Measurements from ENCODE around the gene SLC30A10. TPM values are rescaled to one million over a fixed set of nuclear protein-coding genes. Genes with fewer than 3 reads are reported as not detected.

The SLC30A10 gene
- polyA plus RNA-seq, 1 experiment = not detected

DNA sequence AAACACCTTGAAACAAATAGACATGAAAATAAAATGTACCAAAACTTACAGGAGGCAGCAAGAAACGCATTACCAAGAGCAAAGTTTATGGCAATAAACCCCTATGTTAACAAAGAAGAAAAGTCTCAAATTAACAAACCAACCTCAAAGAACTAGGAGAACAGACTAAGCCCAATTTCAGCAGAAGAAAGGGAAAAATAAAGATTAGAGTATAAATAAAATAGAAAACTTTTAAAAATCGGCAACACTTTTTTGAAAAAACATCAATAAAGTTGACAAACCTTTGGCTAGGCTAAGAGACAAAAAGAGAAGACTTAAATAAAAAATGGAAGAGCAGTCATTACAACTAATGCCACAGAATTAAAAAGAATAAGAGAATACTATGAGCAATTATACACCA is 42.7 kb downstream of the SLC30A10 start:
- Histone ChIP-seq H3K4me3 (ENCODE audit: low read depth, low read length) (no peak overlapping the region), H3K27me3 (ENCODE audit: control insufficient read depth, insufficient read depth, low read length) (no peaks in the 10 kb centered on the region), H3K27ac (ENCODE audit: low read depth, low read length) (no peak overlapping the region), H3K9me3 (ENCODE audit: control insufficient read depth, insufficient read depth, low read length) (no peaks in the 10 kb centered on the region)
- DNase-seq (ENCODE audit: low read depth, low spot score) = no peak
- CTCF ChIA-PET = no interaction called here
- POLR2A ChIA-PET = no interaction called here
- TF ChIP-seq, protein P1, sequence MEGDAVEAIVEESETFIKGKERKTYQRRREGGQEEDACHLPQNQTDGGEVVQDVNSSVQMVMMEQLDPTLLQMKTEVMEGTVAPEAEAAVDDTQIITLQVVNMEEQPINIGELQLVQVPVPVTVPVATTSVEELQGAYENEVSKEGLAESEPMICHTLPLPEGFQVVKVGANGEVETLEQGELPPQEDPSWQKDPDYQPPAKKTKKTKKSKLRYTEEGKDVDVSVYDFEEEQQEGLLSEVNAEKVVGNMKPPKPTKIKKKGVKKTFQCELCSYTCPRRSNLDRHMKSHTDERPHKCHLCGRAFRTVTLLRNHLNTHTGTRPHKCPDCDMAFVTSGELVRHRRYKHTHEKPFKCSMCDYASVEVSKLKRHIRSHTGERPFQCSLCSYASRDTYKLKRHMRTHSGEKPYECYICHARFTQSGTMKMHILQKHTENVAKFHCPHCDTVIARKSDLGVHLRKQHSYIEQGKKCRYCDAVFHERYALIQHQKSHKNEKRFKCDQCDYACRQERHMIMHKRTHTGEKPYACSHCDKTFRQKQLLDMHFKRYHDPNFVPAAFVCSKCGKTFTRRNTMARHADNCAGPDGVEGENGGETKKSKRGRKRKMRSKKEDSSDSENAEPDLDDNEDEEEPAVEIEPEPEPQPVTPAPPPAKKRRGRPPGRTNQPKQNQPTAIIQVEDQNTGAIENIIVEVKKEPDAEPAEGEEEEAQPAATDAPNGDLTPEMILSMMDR (IDR thresholded peaks at IDR 0.05; ENCODE audit: low read depth, low read length) = no peak

DNA sequence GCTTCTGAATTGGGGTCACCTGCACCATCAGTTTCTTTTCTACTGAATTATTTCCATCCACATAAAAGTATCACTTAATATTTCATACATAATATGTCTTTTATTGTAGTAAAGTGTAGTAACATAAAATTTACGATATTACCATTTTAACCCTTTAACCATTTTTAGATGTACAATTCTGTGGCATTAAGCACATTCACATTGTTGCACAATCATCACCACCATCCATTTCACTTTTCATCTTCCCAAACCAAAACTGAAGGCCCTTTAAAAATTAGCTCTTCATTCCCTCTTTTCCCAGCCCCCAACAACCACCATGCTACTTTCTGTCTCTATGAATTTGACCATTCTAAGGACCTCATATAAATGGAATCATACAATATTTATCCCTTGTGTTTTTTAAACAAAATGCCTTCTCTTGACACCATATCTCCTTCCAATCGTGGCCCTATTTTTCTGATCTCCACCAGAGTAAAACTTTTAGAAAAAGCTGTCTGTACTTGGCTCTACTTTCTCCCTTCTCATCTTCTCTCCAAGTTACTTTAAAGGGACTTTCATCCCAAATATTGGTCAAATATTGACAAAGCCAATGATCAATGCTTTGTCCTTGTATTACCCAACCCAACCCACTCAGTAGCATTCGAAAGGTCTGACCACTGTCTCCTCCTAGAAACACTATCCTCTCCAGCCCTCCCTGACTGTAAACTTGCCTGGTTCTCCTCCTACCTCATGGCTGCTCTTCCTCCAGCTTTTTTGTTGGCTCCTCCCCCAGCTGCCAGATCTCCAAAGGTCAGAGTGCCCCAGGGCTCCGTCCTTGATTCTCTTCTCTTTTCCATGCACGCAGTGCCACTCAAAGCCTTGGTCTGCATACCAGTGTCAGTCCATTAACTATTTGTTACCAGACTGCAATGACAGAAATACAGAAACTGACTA is 44.7 kb downstream of the SLC30A10 start:
- H3K27me3 ChIP-seq (ENCODE audit: control insufficient read depth, insufficient read depth, low read length) = no peaks in the 10 kb centered on the region
- no peak for DNase-seq (ENCODE audit: low read depth, low spot score)
- CTCF ChIA-PET = no interaction called here
- POLR2A ChIA-PET = no interaction called here
- H3K9me3 ChIP-seq (ENCODE audit: control insufficient read depth, insufficient read depth, low read length) = no peaks in the 10 kb centered on the region
- TF ChIP-seq, protein P1 (IDR thresholded peaks at IDR 0.05; ENCODE audit: low read depth, low read length) = no peak
- no peak overlapping the region for H3K4me3 ChIP-seq (ENCODE audit: low read depth, low read length)
- H3K27ac ChIP-seq (ENCODE audit: low read depth, low read length) = no peak overlapping the region

DNA sequence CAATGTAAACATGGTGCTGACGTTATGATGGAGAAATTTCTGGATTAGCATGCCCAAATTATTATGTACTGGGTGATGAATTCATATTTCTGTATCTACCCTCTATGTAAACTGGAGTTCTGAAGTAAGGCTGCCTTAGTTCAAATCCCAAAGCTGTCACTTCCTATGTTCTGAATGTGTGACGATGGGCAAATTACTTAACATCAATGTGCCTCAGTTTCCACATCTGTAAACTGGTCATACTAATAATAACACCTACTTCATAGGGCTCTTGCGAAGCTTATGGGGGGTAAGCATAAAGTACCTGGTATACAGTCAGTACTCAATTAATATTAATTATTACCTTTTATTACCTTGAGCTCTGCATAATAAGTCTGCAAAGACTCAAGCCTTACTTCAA is 45.6 kb downstream of the SLC30A10 start:
- ChIA-PET CTCF (no interaction called here), POLR2A (no interaction called here)
- H3K9me3 ChIP-seq (ENCODE audit: control insufficient read depth, insufficient read depth, low read length) = no peaks in the 10 kb centered on the region
- H3K4me3 ChIP-seq (ENCODE audit: low read depth, low read length) = no peak overlapping the region
- TF ChIP-seq, protein P1 (IDR thresholded peaks at IDR 0.05; ENCODE audit: low read depth, low read length) = no peak
- no peak for DNase-seq (ENCODE audit: low read depth, low spot score)
- H3K27ac ChIP-seq (ENCODE audit: low read depth, low read length) = no peak overlapping the region
- H3K27me3 ChIP-seq (ENCODE audit: control insufficient read depth, insufficient read depth, low read length) = no peaks in the 10 kb centered on the region

DNA sequence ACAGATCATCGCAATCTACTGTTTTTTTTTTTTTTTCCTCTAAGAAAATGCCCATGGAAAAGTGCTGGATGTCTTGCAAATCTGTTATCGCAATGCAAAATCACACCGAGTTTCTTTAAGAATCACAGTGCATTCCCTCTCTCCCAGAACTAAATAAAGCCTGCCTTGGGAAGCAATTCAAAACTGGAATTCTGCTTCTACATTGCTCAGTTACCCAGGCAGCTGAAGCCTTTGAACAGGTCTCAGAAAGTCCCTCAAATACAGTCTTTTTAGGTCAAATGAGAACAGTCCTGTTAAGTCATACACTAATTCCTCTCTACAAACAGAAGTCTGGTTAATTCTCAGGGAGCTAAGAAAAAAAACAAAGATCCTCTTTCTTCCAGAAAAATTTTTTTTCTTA is 46.3 kb downstream of the SLC30A10 start:
- ChIA-PET CTCF (no interaction called here), POLR2A (no interaction called here)

More for the DNA sequence above, 46.3 kb downstream of the SLC30A10 start:
- Histone ChIP-seq H3K27me3 (ENCODE audit: control insufficient read depth, insufficient read depth, low read length) (no peaks in the 10 kb centered on the region), H3K4me3 (ENCODE audit: low read depth, low read length) (no peak overlapping the region), H3K27ac (ENCODE audit: low read depth, low read length) (no peak overlapping the region), H3K9me3 (ENCODE audit: control insufficient read depth, insufficient read depth, low read length) (no peaks in the 10 kb centered on the region)
- DNase-seq (ENCODE audit: low read depth, low spot score) = no peak
- TF ChIP-seq, protein P1 (IDR thresholded peaks at IDR 0.05; ENCODE audit: low read depth, low read length) = no peak
